K562 (cell line): Measurements from ENCODE around the gene FARP2. TPM values are rescaled to one million over a fixed set of nuclear protein-coding genes. Genes with fewer than 3 reads are reported as not detected.
A peak's percentile ranks its signal among the peaks of the same experiment; 100 is the strongest.

Experiments used
- ATAC-seq: fragments of 200-7000 bp; cut with Tn5 transposase; 3 replicates; pipeline ENCODE4 v1.9.1; 2020; ENCODE audit warnings: moderate library complexity
- BruUV-seq: library from RNA; stranded (reverse); fragments of 400-500 nt; replicated peaks from 2 replicates; lab custom pipeline; 2021; lab: Mats Ljungman, UMichigan
- CTCF ChIA-PET: fragments of 300-600 bp; formaldehyde crosslinking; extraction: SDS; loops from one replicate; lab custom pipeline; 2021; ENCODE audit warnings: low intra/inter-chr PET ratio; lab: Yijun Ruan, JAX
- POLR2A ChIA-PET: fragments of 300-600, 350-650 bp; sonication (Branson Sonifier 250); formaldehyde crosslinking; extraction: SDS; loops from one replicate; lab custom pipeline; 2021; ENCODE audit warnings: antibody characterized with exemption, inconsistent platforms; lab: Yijun Ruan, JAX
- DNase-seq, 4 experiments: peaks; one replicate each; pipeline versions ENCODE4 v3.0.0 to v3.0.0-alpha.2; 2011 to 2018; ENCODE audit warnings: low spot score in 3 of 4, mixed read lengths in 3 of 4; ENCODE audit errors: extremely low read depth in 1 of 4
- FAIRE-seq: peaks from 2 replicates; lab custom pipeline; 2011; peaks lifted over from hg19 to GRCh38; lab: Jason Lieb, UNC
- H2AFZ ChIP-seq: 2 replicates; pipeline ENCODE4 v1.6.0; 2011; ENCODE audit warnings: low read depth, low read length, control low read depth, inconsistent platforms
- H3K27ac ChIP-seq: fragments of 200-600 bp; 3 replicates; pipeline ENCODE4 v1.8.0; 2011; ENCODE audit warnings: low read depth, mild to moderate bottlenecking, control low read depth, inconsistent platforms, low read length, moderate library complexity, mixed read lengths; ENCODE audit errors: extremely low read depth
- H3K27me3 ChIP-seq, 2 experiments: fragments of 300-600 bp in 1 of 2; 2 replicates in 1 of 2; 3 replicates in 1 of 2; pipeline versions ENCODE4 v1.6.0 to v1.8.0; 2011; ENCODE audit warnings: inconsistent platforms in 2 of 2, low read length in 2 of 2, mild to moderate bottlenecking in 1 of 2, mixed read lengths in 1 of 2, moderate library complexity in 1 of 2; ENCODE audit not compliant: control insufficient read depth in 2 of 2, insufficient read depth in 2 of 2
- H3K36me3 ChIP-seq: fragments of 300-600 bp; 3 replicates; pipeline ENCODE4 v1.8.0; 2011; ENCODE audit warnings: mild to moderate bottlenecking, low read length, inconsistent platforms; ENCODE audit not compliant: control insufficient read depth, insufficient read depth
- H3K4me1 ChIP-seq, 2 experiments: fragments of 200-600 bp in 1 of 2; replicated peaks in 1 of 2; 2 replicates in 1 of 2; 3 replicates in 1 of 2; pipeline versions ENCODE4 v1.5.1 to v1.8.0; 2011; ENCODE audit warnings: inconsistent platforms in 2 of 2, low read length in 2 of 2, mild to moderate bottlenecking in 1 of 2, mixed read lengths in 1 of 2, moderate library complexity in 1 of 2; ENCODE audit not compliant: control insufficient read depth in 2 of 2, insufficient read depth in 2 of 2
- H3K4me2 ChIP-seq: 2 replicates; pipeline ENCODE4 v1.6.1; 2011; ENCODE audit warnings: low read length, control low read depth, inconsistent platforms, mixed read lengths; ENCODE audit not compliant: insufficient read depth
- H3K4me3 ChIP-seq: fragments of 200-600 bp; sonication (generic), shearing (Covaris generic); 2 replicates; pipeline ENCODE4 v1.5.1; 2016; ENCODE audit warnings: control low read depth, inconsistent platforms
- H3K79me2 ChIP-seq: fragments of 200-600 bp; 3 replicates; pipeline ENCODE4 v1.8.0; 2011; ENCODE audit warnings: low read length, inconsistent platforms; ENCODE audit not compliant: control insufficient read depth, insufficient read depth
- H3K9ac ChIP-seq, 2 experiments: 2 replicates each; pipeline versions ENCODE4 v1.6.0 to v1.6.1; 2011; ENCODE audit warnings: low read depth in 2 of 2, low read length in 2 of 2, control low read depth in 1 of 2, inconsistent platforms in 1 of 2, mild to moderate bottlenecking in 1 of 2, mixed read lengths in 1 of 2; ENCODE audit not compliant: insufficient read depth in 1 of 2
- H3K9me1 ChIP-seq: one replicate; pipeline ENCODE4 v1.6.0; 2011; ENCODE audit warnings: inconsistent platforms, mild to moderate bottlenecking, low read length, moderate library complexity; ENCODE audit not compliant: control insufficient read depth, insufficient read depth
- H3K9me3 ChIP-seq: replicated peaks from 2 replicates; pipeline ENCODE4 v1.5.1; 2011; ENCODE audit warnings: low read depth, low read length, inconsistent platforms; ENCODE audit not compliant: control insufficient read depth, insufficient read depth
- H4K20me1 ChIP-seq: replicated peaks from 2 replicates; pipeline ENCODE4 v1.6.1; 2011; ENCODE audit warnings: low read length, inconsistent platforms, mixed read lengths; ENCODE audit not compliant: control insufficient read depth, insufficient read depth
- FOXK2 ChIP-seq, 2 experiments: fragments of 450-650 bp; IDR thresholded peaks in 1 of 2; conservative IDR thresholded peaks in 1 of 2; 2 replicates each; pipeline ENCODE4 v1.6.1; 2016; ENCODE audit warnings: low read depth in 2 of 2, mild to moderate bottlenecking in 1 of 2
- TCF3 ChIP-seq: sonication (generic); formaldehyde crosslinking; IDR thresholded peaks from 2 replicates; pipeline ENCODE4 v1.4.0; 2020; ENCODE audit warnings: mild to moderate bottlenecking, missing genetic modification reagents
- TEAD2 ChIP-seq: fragments of 450-650 bp; IDR thresholded peaks from 2 replicates; pipeline ENCODE4 v1.6.1; 2016; ENCODE audit warnings: missing genetic modification characterization, control low read depth, missing compliant biosample characterization
- THRAP3 ChIP-seq: fragments of 450-650 bp; IDR thresholded peaks from 2 replicates; pipeline ENCODE4 v1.6.1; 2016; ENCODE audit warnings: mild to moderate bottlenecking, inconsistent platforms, borderline replicate concordance
- ZNF253 ChIP-seq: fragments of 250-450 bp; sonication (Bioruptor Pico); conservative IDR thresholded peaks from 2 replicates; pipeline ENCODE4 v1.6.1; 2021; ENCODE audit warnings: mild to moderate bottlenecking
- WGBS: fragments of 100-300 bp; shearing (Covaris generic); methylation state at CpG from one replicate; pipeline ENCODE4 v1.1.6; 2016; ENCODE audit warnings: low coverage, mixed read lengths; ENCODE audit not compliant: insufficient coverage; ENCODE audit errors: missing lambda C conversion rate; 5-methylcytosine and 5-hydroxymethylcytosine counted together
- in situ Hi-C: fragments of 300-500 bp; cut with MboI; formaldehyde crosslinking; loops from 4 replicates; pipeline ENCODE4 v1.15.0; 2018; ENCODE audit warnings: inconsistent platforms, mixed read lengths
- intact Hi-C: fragments of 100-400 bp; cut with micrococcal nuclease; formaldehyde crosslinking; loops from 2 replicates; pipeline ENCODE4 v1.14.2; 2022
- polyA plus RNA-seq, 8 experiments: library from polyadenylated mRNA; depleted of rRNA in 4 of 8; stranded (reverse) in 5 of 8; unstranded in 3 of 8; fragments of >200 nt; fragmentation: Nextera tagmentation in 2 of 8; fragmentation: Illumina TruSeq in 1 of 8; extraction: Ambion mirVana in 2 of 8; extraction: Trizol in 1 of 8; gene quantifications; 2 replicates each; pipeline versions ENCODE4 v1.2.1 to v1.2.3, GENCODE V29; 2011 to 2014; ENCODE audit warnings: inconsistent platforms in 1 of 8, missing spikeins in 1 of 8
- total RNA-seq, 7 experiments: library from RNA; depleted of rRNA in 6 of 7; stranded (reverse); fragments of >200 nt in 6 of 7; fragmentation: Illumina TruSeq in 2 of 7; extraction: Trizol in 2 of 7; gene quantifications; 2 replicates each; pipeline versions ENCODE4 v1.2.1 to v1.2.3, GENCODE V29; 2011 to 2021; ENCODE audit warnings: low replicate concordance in 1 of 7
- TF ChIP-seq, protein P1 (sequence below): fragments of 450-650 bp; IDR thresholded peaks from 2 replicates; pipeline ENCODE4 v1.6.1; 2017; ENCODE audit warnings: mild to moderate bottlenecking, moderate library complexity

Gene FARP2
- total and polyA plus RNA-seq, 9 of the 15 experiments (the other 6 are each of a cell fraction or from before 2014, with no cell fraction given), result 4.1 to 38.1 (median 21.1) TPM

DNA sequence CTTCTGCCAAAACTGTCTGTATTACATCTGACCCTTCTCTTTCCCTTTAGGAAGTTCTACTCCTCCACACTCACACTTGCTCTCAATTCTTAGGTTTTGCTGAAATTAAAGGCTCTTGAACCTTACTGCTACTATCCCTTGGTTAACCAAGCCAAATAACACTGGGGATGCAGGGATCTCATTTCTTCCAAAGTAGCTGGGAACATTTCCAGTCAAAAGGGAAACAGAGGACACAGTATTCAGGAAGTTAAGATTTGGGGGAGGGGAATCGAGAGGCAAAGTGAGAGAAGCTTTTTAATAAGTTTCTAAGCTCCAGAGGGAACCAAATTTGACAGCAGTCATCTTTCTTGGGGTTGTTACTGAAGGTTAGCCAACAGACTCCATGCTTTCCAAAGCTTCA is 34.2 kb upstream of the FARP2 start:
- ChIA-PET POLR2A (no interaction called here), CTCF (no interaction called here)
- intact Hi-C loops, result no loop called here
- H3K4me1 ChIP-seq, result peaks cover 0 to 23% of the 10 kb centered on the region in 2 experiments; a peak in 4 of 5 replicates
- H3K9me1 ChIP-seq, result no peaks in the 10 kb centered on the region
- H3K27me3 ChIP-seq, result no peaks in the 10 kb centered on the region
- no peak for ATAC-seq
- no peak overlapping the region for H2AFZ ChIP-seq
- peaks cover 14% of the 10 kb centered on the region for H4K20me1 ChIP-seq
- peaks cover 65% of the 10 kb centered on the region for H3K36me3 ChIP-seq
- H3K9me3 ChIP-seq, result no peaks in the 10 kb centered on the region
- TF ChIP-seq, protein P1, sequence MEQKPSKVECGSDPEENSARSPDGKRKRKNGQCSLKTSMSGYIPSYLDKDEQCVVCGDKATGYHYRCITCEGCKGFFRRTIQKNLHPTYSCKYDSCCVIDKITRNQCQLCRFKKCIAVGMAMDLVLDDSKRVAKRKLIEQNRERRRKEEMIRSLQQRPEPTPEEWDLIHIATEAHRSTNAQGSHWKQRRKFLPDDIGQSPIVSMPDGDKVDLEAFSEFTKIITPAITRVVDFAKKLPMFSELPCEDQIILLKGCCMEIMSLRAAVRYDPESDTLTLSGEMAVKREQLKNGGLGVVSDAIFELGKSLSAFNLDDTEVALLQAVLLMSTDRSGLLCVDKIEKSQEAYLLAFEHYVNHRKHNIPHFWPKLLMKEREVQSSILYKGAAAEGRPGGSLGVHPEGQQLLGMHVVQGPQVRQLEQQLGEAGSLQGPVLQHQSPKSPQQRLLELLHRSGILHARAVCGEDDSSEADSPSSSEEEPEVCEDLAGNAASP, result no peak
- WGBS, result 100% methylated on average over 1 of the region's 1 CpG
- H3K4me2 ChIP-seq, result no peak overlapping the region
- FAIRE-seq, result no peak
- in situ Hi-C loops, result no loop called here
- no peak overlapping the region for H3K9ac ChIP-seq
- no peak overlapping the region for H3K4me3 ChIP-seq
- H3K27ac ChIP-seq, result peak overlapping the region; percentile 44; the same call in 1 of the 3 replicates
- no peak for DNase-seq
- peaks cover 91% of the 10 kb centered on the region for H3K79me2 ChIP-seq
- no TSS peak for BruUV-seq

DNA sequence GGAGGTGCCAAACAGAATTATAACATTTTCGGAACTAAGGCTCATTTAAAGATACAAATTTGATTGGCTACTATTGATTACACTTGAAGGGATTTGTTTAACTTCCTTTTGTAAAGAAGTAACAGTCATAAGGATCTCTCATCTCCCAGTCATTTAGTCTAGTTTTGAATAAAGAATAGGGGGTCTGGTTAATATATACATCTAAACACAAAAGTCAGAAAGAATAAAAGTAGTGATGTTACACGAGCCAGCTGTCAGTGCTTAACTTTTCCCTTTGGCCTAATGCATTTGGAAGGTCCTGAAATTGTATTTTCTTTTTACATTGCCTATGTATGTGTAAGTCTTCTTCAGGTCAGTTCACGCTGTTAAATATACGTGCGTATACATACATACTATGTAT is 32.3 kb upstream of the FARP2 start:
- FAIRE-seq (no peak), DNase-seq (no peak), ATAC-seq (no peak)
- peaks cover 79% of the 10 kb centered on the region for H3K79me2 ChIP-seq
- no peak overlapping the region for H3K9ac ChIP-seq
- H3K9me3 ChIP-seq, result no peaks in the 10 kb centered on the region
- peaks cover 63% of the 10 kb centered on the region for H3K36me3 ChIP-seq
- in situ Hi-C loops (no loop called here), intact Hi-C loops (no loop called here)
- BruUV-seq, result no TSS peak
- TF ChIP-seq TEAD2 (tag), result no peak
- no peak for TF ChIP-seq TCF3 (CRISPR knock-in tag)
- TF ChIP-seq THRAP3, result no peak
- TF ChIP-seq FOXK2 (conservative IDR thresholded peaks at IDR 0.05 in 1 of 2, IDR thresholded peaks at IDR 0.05 in 1 of 2; ENCODE audit: low read depth in 2 of 2), result no peak
- TF ChIP-seq ZNF253 (CRISPR knock-in tag), result no peak
- H3K4me1 ChIP-seq, result peaks cover 0 to 12% of the 10 kb centered on the region in 2 experiments; a peak in 3 of 5 replicates
- no peaks in the 10 kb centered on the region for H3K27me3 ChIP-seq
- no peak overlapping the region for H3K4me2 ChIP-seq
- no peaks in the 10 kb centered on the region for H3K9me1 ChIP-seq
- CTCF ChIA-PET, result no interaction called here
- POLR2A ChIA-PET, result interaction anchor here (0.6 to 0.7 kb wide), 2 partner anchors 168 to 1056 kb away, joined by 3 read pairs; no protein-coding TSS in a partner anchor
- 0 out of 2 replicates have a peak, but pooled peaks cover 5% of the 10 kb centered on the region for H4K20me1 ChIP-seq
- 91% methylated on average over 5 of the region's 5 CpGs for WGBS
- no peak overlapping the region for H3K4me3 ChIP-seq
- no peak overlapping the region for H2AFZ ChIP-seq
- no peak overlapping the region for H3K27ac ChIP-seq
